K562 (cell line): ENCODE results near the gene ZP3. TPM values are rescaled to one million over a fixed set of nuclear protein-coding genes. Genes with fewer than 3 reads are reported as not detected.

Experiments used
- CEBPG ChIP-seq, 3 experiments: fragments of 200-800 bp in 1 of 3; sonication (Bioruptor generic) in 1 of 3; sonication (generic) in 1 of 3; formaldehyde crosslinking in 1 of 3; IDR thresholded peaks in 2 of 3; conservative IDR thresholded peaks in 1 of 3; 2 replicates each; pipeline versions ENCODE4 v1.6.1 to v1.8.0; 2016 to 2022; ENCODE audit warnings: missing compliant biosample characterization in 2 of 3, missing genetic modification characterization in 2 of 3, mild to moderate bottlenecking in 1 of 3, missing genetic modification reagents in 1 of 3
- CXXC5 ChIP-seq: fragments of 250-450 bp; sonication (Bioruptor Pico); IDR thresholded peaks from 2 replicates; pipeline ENCODE4 v1.8.0; 2022; ENCODE audit warnings: inconsistent platforms, mild to moderate bottlenecking, moderate library complexity
- DMBX1 ChIP-seq: fragments of 250-450 bp; sonication (Bioruptor Pico); IDR thresholded peaks from 2 replicates; pipeline ENCODE4 v1.8.0; 2022; ENCODE audit warnings: inconsistent platforms, mild to moderate bottlenecking, moderate library complexity, borderline replicate concordance
- EP400 ChIP-seq: fragments of 450-650 bp; IDR thresholded peaks from 2 replicates; pipeline ENCODE4 v1.6.1; 2017; ENCODE audit warnings: antibody characterized with exemption, mild to moderate bottlenecking, moderate library complexity
- HNRNPH1 ChIP-seq: fragments of 200-400 bp; formaldehyde crosslinking; optimal IDR thresholded peaks from 2 replicates; pipeline ENCODE3; 2017; ENCODE audit warnings: low read depth, mild to moderate bottlenecking, low read length, moderate library complexity
- MED1 ChIP-seq: sonication (generic); formaldehyde crosslinking; IDR thresholded peaks from 2 replicates; pipeline ENCODE4 v1.8.1; 2023; ENCODE audit warnings: missing genetic modification reagents, borderline replicate concordance
- MEF2D ChIP-seq: conservative IDR thresholded peaks from 2 replicates; pipeline ENCODE4 v1.6.1; 2016; ENCODE audit warnings: low read depth, missing genetic modification characterization, missing compliant biosample characterization
- PBX2 ChIP-seq, 2 experiments: IDR thresholded peaks in 1 of 2; conservative IDR thresholded peaks in 1 of 2; 2 replicates each; pipeline ENCODE4 v1.6.1; 2016; ENCODE audit warnings: low read depth in 2 of 2, mild to moderate bottlenecking in 1 of 2, missing compliant biosample characterization in 1 of 2, missing genetic modification characterization in 1 of 2, moderate library complexity in 1 of 2
- POLR2G ChIP-seq: fragments of 200-400 bp; formaldehyde crosslinking; IDR thresholded peaks from 2 replicates; pipeline ENCODE4 v1.6.1; 2017; ENCODE audit warnings: low read depth, mild to moderate bottlenecking, antibody characterized with exemption, low read length, moderate library complexity
- RBFOX2 ChIP-seq: fragments of 200-400 bp; formaldehyde crosslinking; IDR thresholded peaks from 2 replicates; pipeline ENCODE4 v1.6.1; 2017; ENCODE audit warnings: low read depth, mild to moderate bottlenecking, low read length, moderate library complexity
- RBM17 ChIP-seq: fragments of 200-400 bp; formaldehyde crosslinking; IDR thresholded peaks from 2 replicates; pipeline ENCODE4 v1.6.1; 2017; ENCODE audit warnings: low read depth, mild to moderate bottlenecking, low read length, borderline replicate concordance
- SMAD4 ChIP-seq: fragments of 250-450 bp; sonication (Bioruptor Pico); conservative IDR thresholded peaks from 2 replicates; pipeline ENCODE4 v1.8.0; 2021; ENCODE audit warnings: inconsistent platforms, mild to moderate bottlenecking, moderate library complexity
- TCF7L2 ChIP-seq: fragments of 150-350 bp; IDR thresholded peaks from 2 replicates; pipeline ENCODE4 v1.6.1; 2016; ENCODE audit warnings: low read depth, mild to moderate bottlenecking, low read length, moderate library complexity
- TSHZ1 ChIP-seq: fragments of 250-450 bp; sonication (Bioruptor Pico); IDR thresholded peaks from 2 replicates; pipeline ENCODE4 v1.4.0; 2020; ENCODE audit warnings: mild to moderate bottlenecking, moderate library complexity
- ZNF507 ChIP-seq: conservative IDR thresholded peaks from 2 replicates; pipeline ENCODE4 v1.6.1; 2017; ENCODE audit warnings: missing genetic modification characterization, missing compliant biosample characterization
- ZNF592 ChIP-seq: fragments of 450-650 bp; IDR thresholded peaks from 2 replicates; pipeline ENCODE4 v1.6.1; 2017; ENCODE audit warnings: antibody characterized with exemption, mild to moderate bottlenecking
- ZNF780A ChIP-seq: fragments of 250-450 bp; sonication (Bioruptor Pico); IDR thresholded peaks from 2 replicates; pipeline ENCODE4 v1.5.0; 2021; ENCODE audit warnings: mild to moderate bottlenecking
- polyA plus RNA-seq, 8 experiments: library from polyadenylated mRNA; depleted of rRNA in 4 of 8; stranded (reverse) in 5 of 8; unstranded in 3 of 8; fragments of >200 nt; fragmentation: Nextera tagmentation in 2 of 8; fragmentation: Illumina TruSeq in 1 of 8; extraction: Ambion mirVana in 2 of 8; extraction: Trizol in 1 of 8; gene quantifications; 2 replicates each; pipeline versions ENCODE4 v1.2.1 to v1.2.3, GENCODE V29; 2011 to 2014; ENCODE audit warnings: inconsistent platforms in 1 of 8, missing spikeins in 1 of 8
- total RNA-seq, 7 experiments: library from RNA; depleted of rRNA in 6 of 7; stranded (reverse); fragments of >200 nt in 6 of 7; fragmentation: Illumina TruSeq in 2 of 7; extraction: Trizol in 2 of 7; gene quantifications; 2 replicates each; pipeline versions ENCODE4 v1.2.1 to v1.2.3, GENCODE V29; 2011 to 2021; ENCODE audit warnings: low replicate concordance in 1 of 7

ZP3 gene
- total and polyA plus RNA-seq, 9 of the 15 experiments (the other 6 are each of a cell fraction or from before 2014, with no cell fraction given) = 1.4 to 3.8 (median 2.4) TPM

DNA sequence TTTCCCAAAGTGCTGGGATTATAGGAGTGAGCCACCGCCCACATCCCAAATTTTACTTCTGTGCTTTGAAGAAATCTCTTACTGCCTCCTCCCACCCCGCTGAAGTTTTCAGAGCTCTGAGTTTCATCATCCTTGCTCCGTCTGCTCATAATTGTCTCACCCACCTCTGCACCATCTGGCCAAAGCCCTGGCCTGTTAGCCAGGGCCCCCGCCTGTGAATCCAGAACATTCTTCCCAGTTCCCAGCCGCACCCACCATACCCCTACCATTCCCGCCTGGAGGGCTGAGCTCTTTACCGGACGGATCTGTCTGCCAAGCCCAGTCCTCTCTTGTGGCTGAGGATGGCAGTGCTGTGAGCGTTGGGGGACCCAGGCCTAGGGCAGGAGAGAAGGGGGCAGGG lies 29.8 kb upstream of the ZP3 start (continued):
- TF ChIP-seq CEBPG (CRISPR knock-in tag; IDR thresholded peaks at IDR 0.05) = peak; percentile 15; the same call in 1 of the 2 replicates
- peak in 1 of 2 experiments; percentile 59; a peak in 1 of 4 replicates for TF ChIP-seq CEBPG (tag; conservative IDR thresholded peaks at IDR 0.05 in 1 of 2, IDR thresholded peaks at IDR 0.05 in 1 of 2)
- TF ChIP-seq EP400 = 0 out of 2 replicates have a peak, but pooled peaks have one; percentile 18
- TF ChIP-seq RBM17 = no peak
- TF ChIP-seq MEF2D (tag) = no peak
- TF ChIP-seq CXXC5 (CRISPR knock-in tag) = peak; percentile 30; the same call in 1 of the 2 replicates
- TF ChIP-seq ZNF507 (tag) = no peak
- no peak for TF ChIP-seq HNRNPH1
- no peak for TF ChIP-seq PBX2 (CRISPR knock-in tag; IDR thresholded peaks at IDR 0.05; ENCODE audit: low read depth)
- TF ChIP-seq PBX2 (tag; conservative IDR thresholded peaks at IDR 0.05; ENCODE audit: low read depth) = no peak
- TF ChIP-seq RBFOX2 = peak; percentile 54
- TF ChIP-seq TSHZ1 (CRISPR knock-in tag) = no peak
- TF ChIP-seq MED1 (CRISPR knock-in tag) = no peak
- no peak for TF ChIP-seq ZNF780A (CRISPR knock-in tag)
- peak; percentile 73 for TF ChIP-seq ZNF592
- TF ChIP-seq SMAD4 (CRISPR knock-in tag) = peak; percentile 39; the same call in 1 of the 2 replicates
- TF ChIP-seq TCF7L2 = no peak
- 0 out of 2 replicates have a peak, but pooled peaks have one; percentile 34 for TF ChIP-seq DMBX1 (CRISPR knock-in tag)
- TF ChIP-seq POLR2G = peak; percentile 43; the same call in 1 of the 2 replicates
